ENCODE measurements around the gene SESN1.

SESN1 gene

DNA sequence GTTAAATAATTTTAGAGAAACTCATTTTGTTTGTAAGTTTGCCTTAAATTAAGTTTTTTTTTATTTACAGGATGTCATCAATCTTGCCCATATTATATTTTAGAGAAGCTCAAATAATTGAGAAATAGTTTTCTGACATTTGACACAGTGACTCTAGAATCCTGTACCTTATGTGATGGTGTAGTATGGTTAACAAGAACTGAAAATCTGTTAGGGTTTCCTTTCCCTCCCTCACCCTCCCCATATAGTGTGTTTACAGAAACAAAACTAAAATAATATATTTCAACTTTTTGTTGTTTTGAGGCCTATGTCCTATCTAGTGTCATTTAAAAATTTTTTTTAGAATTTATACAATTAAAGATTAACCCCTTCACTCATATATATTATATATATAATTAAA is 91.8 kb downstream of the SESN1 start:
- Histone ChIP-seq H3K4me1 (ENCODE audit: control insufficient read depth, insufficient read depth, low read length) (no peaks in the 10 kb centered on the region), H3K9me3 (ENCODE audit: control insufficient read depth, insufficient read depth, low read length) (no peaks in the 10 kb centered on the region), H3K27ac (ENCODE audit: low read length) (no peak overlapping the region), H3K4me3 (ENCODE audit: low read length) (no peak overlapping the region), H3K27me3 (ENCODE audit: control insufficient read depth, insufficient read depth, low read length) (no peaks in the 10 kb centered on the region), H3K36me3 (ENCODE audit: control insufficient read depth, insufficient read depth, low read length) (no peaks in the 10 kb centered on the region)
- no peak for DNase-seq (ENCODE audit: low read depth, low spot score)

GRCh38 chr6:109002051-109002697 is 92.5 kb downstream of the SESN1 start:
- no peaks in the 10 kb centered on the region for H3K9me3 ChIP-seq (ENCODE audit: control insufficient read depth, insufficient read depth, low read length)
- WGBS (ENCODE audit: insufficient coverage, insufficient read length): no CpG with 5 or more reads among the region's 3 CpGs
- no peak for DNase-seq (ENCODE audit: low read depth, low spot score)
- no peaks in the 10 kb centered on the region for H3K4me1 ChIP-seq (ENCODE audit: control insufficient read depth, insufficient read depth, low read length)
- H3K4me3 ChIP-seq (ENCODE audit: low read length): no peak overlapping the region
- no peak overlapping the region for H3K27ac ChIP-seq (ENCODE audit: low read length)
- no peaks in the 10 kb centered on the region for H3K36me3 ChIP-seq (ENCODE audit: control insufficient read depth, insufficient read depth, low read length)
- H3K27me3 ChIP-seq (ENCODE audit: control insufficient read depth, insufficient read depth, low read length): no peaks in the 10 kb centered on the region

- Histone ChIP-seq H3K9me3 (ENCODE audit: control insufficient read depth, insufficient read depth, low read length) (no peaks in the 10 kb centered on the region), H3K4me1 (ENCODE audit: control insufficient read depth, insufficient read depth, low read length) (no peaks in the 10 kb centered on the region), H3K27me3 (ENCODE audit: control insufficient read depth, insufficient read depth, low read length) (no peaks in the 10 kb centered on the region), H3K27ac (ENCODE audit: low read length) (no peak overlapping the region), H3K36me3 (ENCODE audit: control insufficient read depth, insufficient read depth, low read length) (no peaks in the 10 kb centered on the region), H3K4me3 (ENCODE audit: low read length) (no peak overlapping the region)
- DNase-seq (ENCODE audit: low read depth, low spot score): no peak
- WGBS (ENCODE audit: insufficient coverage, insufficient read length): no CpG with 5 or more reads among the region's 7 CpGs
These were observed 93.3 kb downstream of the SESN1 start for GRCh38 chr6:109001291-109001894.

- H3K4me3 ChIP-seq (ENCODE audit: low read length): no peak overlapping the region
- H3K36me3 ChIP-seq (ENCODE audit: control insufficient read depth, insufficient read depth, low read length): no peaks in the 10 kb centered on the region
- no peak overlapping the region for H3K27ac ChIP-seq (ENCODE audit: low read length)
- WGBS (ENCODE audit: insufficient coverage, insufficient read length): no CpG with 5 or more reads among the region's 2 CpGs
- no peaks in the 10 kb centered on the region for H3K4me1 ChIP-seq (ENCODE audit: control insufficient read depth, insufficient read depth, low read length)
- H3K9me3 ChIP-seq (ENCODE audit: control insufficient read depth, insufficient read depth, low read length): no peaks in the 10 kb centered on the region
- no peak for DNase-seq (ENCODE audit: low read depth, low spot score)
- no peaks in the 10 kb centered on the region for H3K27me3 ChIP-seq (ENCODE audit: control insufficient read depth, insufficient read depth, low read length)
These were observed 94.4 kb downstream of the SESN1 start for GRCh38 chr6:109000289-109000688.

GRCh38 chr6:108999428-108999827 is 95.2 kb downstream of the SESN1 start:
- no peaks in the 10 kb centered on the region for H3K36me3 ChIP-seq (ENCODE audit: control insufficient read depth, insufficient read depth, low read length)

DNA sequence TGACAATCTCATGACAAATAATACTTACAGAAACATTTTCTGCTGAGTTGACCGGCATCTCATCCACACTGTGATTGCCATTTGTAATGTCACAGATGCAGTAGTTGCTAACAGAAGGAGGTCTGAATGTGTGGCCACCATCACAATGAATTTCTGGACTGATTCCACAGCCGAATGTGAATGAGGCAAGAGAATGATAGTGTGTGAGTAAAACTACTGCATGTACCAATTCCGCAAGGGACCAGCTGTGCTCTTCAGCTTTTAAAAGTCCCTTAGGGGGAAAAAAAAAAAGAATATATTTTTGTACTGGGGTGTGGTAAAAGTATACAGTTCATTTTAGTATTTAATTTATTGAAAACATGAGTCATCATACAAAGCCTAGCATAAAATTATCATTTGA is 96.2 kb downstream of the SESN1 start:
- no peaks in the 10 kb centered on the region for H3K27me3 ChIP-seq (ENCODE audit: control insufficient read depth, insufficient read depth, low read length)
- no CpG with 5 or more reads among the region's 3 CpGs for WGBS (ENCODE audit: insufficient coverage, insufficient read length)
- DNase-seq (ENCODE audit: low read depth, low spot score): no peak
- H3K36me3 ChIP-seq (ENCODE audit: control insufficient read depth, insufficient read depth, low read length): no peaks in the 10 kb centered on the region
- H3K9me3 ChIP-seq (ENCODE audit: control insufficient read depth, insufficient read depth, low read length): no peaks in the 10 kb centered on the region
- no peak overlapping the region for H3K27ac ChIP-seq (ENCODE audit: low read length)
- H3K4me3 ChIP-seq (ENCODE audit: low read length): no peak overlapping the region
- no peaks in the 10 kb centered on the region for H3K4me1 ChIP-seq (ENCODE audit: control insufficient read depth, insufficient read depth, low read length)

More at GRCh38 chr6:108999428-108999827, 95.2 kb downstream of the SESN1 start:
- Histone ChIP-seq H3K27me3 (ENCODE audit: control insufficient read depth, insufficient read depth, low read length) (no peaks in the 10 kb centered on the region), H3K9me3 (ENCODE audit: control insufficient read depth, insufficient read depth, low read length) (no peaks in the 10 kb centered on the region), H3K4me1 (ENCODE audit: control insufficient read depth, insufficient read depth, low read length) (no peaks in the 10 kb centered on the region), H3K27ac (ENCODE audit: low read length) (no peak overlapping the region), H3K4me3 (ENCODE audit: low read length) (no peak overlapping the region)
- DNase-seq (ENCODE audit: low read depth, low spot score): no peak
- no CpG with 5 or more reads among the region's 5 CpGs for WGBS (ENCODE audit: insufficient coverage, insufficient read length)

DNA sequence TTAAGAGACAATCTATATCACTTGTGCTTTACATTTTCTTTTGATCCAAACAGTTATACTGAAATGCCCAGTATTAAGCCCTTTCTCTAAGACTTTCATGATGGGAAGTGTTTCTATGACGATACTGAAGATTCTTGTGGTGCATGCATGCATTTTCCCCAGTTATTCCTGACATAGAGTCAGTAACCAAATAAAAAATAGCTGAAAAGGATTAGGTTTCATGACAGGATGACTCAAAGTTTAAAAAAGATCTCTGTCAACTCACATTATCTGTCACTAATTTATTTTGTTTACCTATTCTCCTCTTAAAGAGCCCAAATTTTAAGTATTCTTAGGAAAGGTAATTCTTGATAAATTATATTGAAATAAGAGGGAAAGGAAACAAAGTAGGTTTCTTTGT is 98.4 kb downstream of the SESN1 start:
- no peak for DNase-seq (ENCODE audit: low read depth, low spot score)
- no CpG with 5 or more reads among the region's 1 CpG for WGBS (ENCODE audit: insufficient coverage, insufficient read length)
- Histone ChIP-seq H3K36me3 (ENCODE audit: control insufficient read depth, insufficient read depth, low read length) (no peaks in the 10 kb centered on the region), H3K27ac (ENCODE audit: low read length) (no peak overlapping the region), H3K9me3 (ENCODE audit: control insufficient read depth, insufficient read depth, low read length) (no peaks in the 10 kb centered on the region), H3K4me1 (ENCODE audit: control insufficient read depth, insufficient read depth, low read length) (no peaks in the 10 kb centered on the region), H3K4me3 (ENCODE audit: low read length) (no peak overlapping the region), H3K27me3 (ENCODE audit: control insufficient read depth, insufficient read depth, low read length) (no peaks in the 10 kb centered on the region)

GRCh38 chr6:108995296-108995695 is 99.3 kb downstream of the SESN1 start:
- Histone ChIP-seq H3K27me3 (ENCODE audit: control insufficient read depth, insufficient read depth, low read length) (no peaks in the 10 kb centered on the region), H3K4me3 (ENCODE audit: low read length) (no peak overlapping the region), H3K4me1 (ENCODE audit: control insufficient read depth, insufficient read depth, low read length) (no peaks in the 10 kb centered on the region), H3K9me3 (ENCODE audit: control insufficient read depth, insufficient read depth, low read length) (no peaks in the 10 kb centered on the region), H3K27ac (ENCODE audit: low read length) (no peak overlapping the region), H3K36me3 (ENCODE audit: control insufficient read depth, insufficient read depth, low read length) (no peaks in the 10 kb centered on the region)
- no peak for DNase-seq (ENCODE audit: low read depth, low spot score)

GRCh38 chr6:108993876-108994275 is 100.8 kb downstream of the SESN1 start:
- H3K4me1 ChIP-seq (ENCODE audit: control insufficient read depth, insufficient read depth, low read length): no peaks in the 10 kb centered on the region
- H3K27ac ChIP-seq (ENCODE audit: low read length): no peak overlapping the region
- H3K27me3 ChIP-seq (ENCODE audit: control insufficient read depth, insufficient read depth, low read length): no peaks in the 10 kb centered on the region
- no peak for DNase-seq (ENCODE audit: low read depth, low spot score)
- WGBS (ENCODE audit: insufficient coverage, insufficient read length): no CpG with 5 or more reads among the region's 3 CpGs
- no peak overlapping the region for H3K4me3 ChIP-seq (ENCODE audit: low read length)
- no peaks in the 10 kb centered on the region for H3K9me3 ChIP-seq (ENCODE audit: control insufficient read depth, insufficient read depth, low read length)
- no peaks in the 10 kb centered on the region for H3K36me3 ChIP-seq (ENCODE audit: control insufficient read depth, insufficient read depth, low read length)

- DNase-seq (ENCODE audit: low read depth, low spot score): no peak
- Histone ChIP-seq H3K9me3 (ENCODE audit: control insufficient read depth, insufficient read depth, low read length) (no peaks in the 10 kb centered on the region), H3K27me3 (ENCODE audit: control insufficient read depth, insufficient read depth, low read length) (no peaks in the 10 kb centered on the region), H3K4me3 (ENCODE audit: low read length) (no peak overlapping the region), H3K36me3 (ENCODE audit: control insufficient read depth, insufficient read depth, low read length) (no peaks in the 10 kb centered on the region), H3K4me1 (ENCODE audit: control insufficient read depth, insufficient read depth, low read length) (no peaks in the 10 kb centered on the region), H3K27ac (ENCODE audit: low read length) (no peak overlapping the region)
- no CpG with 5 or more reads among the region's 3 CpGs for WGBS (ENCODE audit: insufficient coverage, insufficient read length)
These were observed 104.9 kb downstream of the SESN1 start for GRCh38 chr6:108989700-108990099.

GRCh38 chr6:108988765-108989164 is 105.9 kb downstream of the SESN1 start:
- WGBS (ENCODE audit: insufficient coverage, insufficient read length): no CpG with 5 or more reads among the region's 5 CpGs
- DNase-seq (ENCODE audit: low read depth, low spot score): no peak
- Histone ChIP-seq H3K36me3 (ENCODE audit: control insufficient read depth, insufficient read depth, low read length) (no peaks in the 10 kb centered on the region), H3K9me3 (ENCODE audit: control insufficient read depth, insufficient read depth, low read length) (no peaks in the 10 kb centered on the region), H3K4me3 (ENCODE audit: low read length) (no peak overlapping the region), H3K27me3 (ENCODE audit: control insufficient read depth, insufficient read depth, low read length) (no peaks in the 10 kb centered on the region), H3K4me1 (ENCODE audit: control insufficient read depth, insufficient read depth, low read length) (no peaks in the 10 kb centered on the region), H3K27ac (ENCODE audit: low read length) (no peak overlapping the region)

Measured in iPS DF 6.9 (cell line).